Psoas muscle (tissue), 8 donors: ENCODE results near the gene CFAP97D1. TPM values are rescaled to one million over a fixed set of nuclear protein-coding genes. Genes with fewer than 3 reads are reported as not detected.

Experiments
- ATAC-seq, 4 donors: fragments of 200-7000 bp; cut with Tn5 transposase; one replicate each; pipeline ENCODE4 v1.9.1; 2020; ENCODE audit warnings: moderate library complexity in 3 of 4, mild to moderate bottlenecking in 2 of 4
- DNase-seq, 2 donors: peaks; one replicate each; pipeline ENCODE4 v3.0.0-alpha.2; 2020
- H3K27ac ChIP-seq: fragments of 200-600 bp; one replicate; pipeline ENCODE4 v1.8.0; 2022
- H3K27me3 ChIP-seq, 3 donors: fragments of 200-600 bp in 1 of 3; one replicate each; pipeline versions ENCODE4 v1.6.1 to v1.8.0; 2013 to 2022; ENCODE audit warnings: low read length in 2 of 3, mild to moderate bottlenecking in 2 of 3, moderate library complexity in 1 of 3; ENCODE audit not compliant: insufficient read depth in 3 of 3
- H3K36me3 ChIP-seq, 2 donors: fragments of 200-600 bp in 1 of 2; one replicate each; pipeline versions ENCODE4 v1.6.1 to v1.8.0; 2013 to 2022; ENCODE audit warnings: low read depth in 1 of 2, mild to moderate bottlenecking in 1 of 2, moderate library complexity in 1 of 2; ENCODE audit not compliant: insufficient read depth in 1 of 2
- H3K4me1 ChIP-seq: fragments of 200-600 bp; one replicate; pipeline ENCODE4 v1.8.0; 2022
- H3K4me3 ChIP-seq: fragments of 200-600 bp; one replicate; pipeline ENCODE4 v1.8.0; 2022; ENCODE audit warnings: mild to moderate bottlenecking
- H3K9me3 ChIP-seq: fragments of 200-600 bp; one replicate; pipeline ENCODE4 v1.8.0; 2022
- WGBS, 3 donors: extraction: QIAGEN DNeasy Blood & Tissue Kit; methylation state at CpG; one replicate each; pipeline versions ENCODE4 v1.1.6 to v1.1.7; 2013; 5-methylcytosine and 5-hydroxymethylcytosine counted together
- intact Hi-C, 2 donors: fragments of 100-400 bp; cut with DNase I; formaldehyde crosslinking; loops; one replicate each; pipeline versions ENCODE4 v1.11.0 to v1.14.2; 2022
- polyA plus RNA-seq, 3 donors: library from polyadenylated mRNA; stranded (reverse); fragments of 200-250 nt; gene quantifications; one replicate each; pipeline ENCODE4 v1.2.3, GENCODE V29; 2013
- total RNA-seq, 4 donors: library from RNA; stranded (reverse); fragmentation: NEBNext Ultra II Directional in 2 of 4; extraction: Animal tissue kit (Norgen Biotek cat#: 25700) in 2 of 4; gene quantifications; one replicate each; pipeline versions ENCODE4 v1.2.1 to v1.2.4, GENCODE V29; 2021 to 2023
- TF ChIP-seq, protein P1 (sequence below): fragments of 200-600 bp; IDR thresholded peaks from one replicate; pipeline ENCODE4 v1.8.0; 2022; ENCODE audit warnings: antibody characterized with exemption
- donor health status: healthy with polysubstance abuse.
- donor health status: DM: no; HTN: no; CAD: no; lungs with moderate emphysema.
- donor health status: Bipolar disorder and iron deficiency.
- donor health status: healthy.
- donor health status: DM: yes; HTN: yes; CAD: no.
- donor health status: DM: no; HTN: no; CAD: no.
- donor health status: DM: no; HTN: no; CAD: no.
- donor health status: DM: yes; HTN: yes; CAD: no.

Gene CFAP97D1
- total and polyA plus RNA-seq, 7 donors, result 0.01 to 0.17 TPM; not detected in 5

DNA sequence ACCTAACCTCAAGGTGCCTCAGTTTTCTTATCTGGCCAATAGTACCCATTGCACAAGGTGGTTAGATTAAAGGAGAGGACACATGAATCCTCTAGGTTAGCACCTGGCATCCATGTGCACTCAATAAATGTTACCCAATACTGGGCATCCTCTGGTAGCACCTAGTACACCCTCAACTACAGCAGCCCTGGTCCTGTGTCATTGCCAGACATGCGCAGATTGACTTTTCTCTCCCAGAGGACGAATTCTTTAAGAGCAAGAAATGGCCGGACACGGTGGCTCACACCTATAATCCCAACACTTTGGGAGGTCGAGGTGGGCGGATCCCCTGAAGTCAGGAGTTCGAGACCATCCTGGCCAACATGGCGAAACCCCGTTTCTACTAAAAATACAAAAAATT is 8.8 kb upstream of the CFAP97D1 start:
- H3K9me3 ChIP-seq, result no peaks in the 10 kb centered on the region
- DNase-seq (no peak), ATAC-seq (no peak)
- H3K4me1 ChIP-seq, result peaks cover 75% of the 10 kb centered on the region
- 78 to 91% (median 81%) methylated on average over 9 of the region's 9 CpGs for WGBS, 3 donors
- TF ChIP-seq, protein P1, sequence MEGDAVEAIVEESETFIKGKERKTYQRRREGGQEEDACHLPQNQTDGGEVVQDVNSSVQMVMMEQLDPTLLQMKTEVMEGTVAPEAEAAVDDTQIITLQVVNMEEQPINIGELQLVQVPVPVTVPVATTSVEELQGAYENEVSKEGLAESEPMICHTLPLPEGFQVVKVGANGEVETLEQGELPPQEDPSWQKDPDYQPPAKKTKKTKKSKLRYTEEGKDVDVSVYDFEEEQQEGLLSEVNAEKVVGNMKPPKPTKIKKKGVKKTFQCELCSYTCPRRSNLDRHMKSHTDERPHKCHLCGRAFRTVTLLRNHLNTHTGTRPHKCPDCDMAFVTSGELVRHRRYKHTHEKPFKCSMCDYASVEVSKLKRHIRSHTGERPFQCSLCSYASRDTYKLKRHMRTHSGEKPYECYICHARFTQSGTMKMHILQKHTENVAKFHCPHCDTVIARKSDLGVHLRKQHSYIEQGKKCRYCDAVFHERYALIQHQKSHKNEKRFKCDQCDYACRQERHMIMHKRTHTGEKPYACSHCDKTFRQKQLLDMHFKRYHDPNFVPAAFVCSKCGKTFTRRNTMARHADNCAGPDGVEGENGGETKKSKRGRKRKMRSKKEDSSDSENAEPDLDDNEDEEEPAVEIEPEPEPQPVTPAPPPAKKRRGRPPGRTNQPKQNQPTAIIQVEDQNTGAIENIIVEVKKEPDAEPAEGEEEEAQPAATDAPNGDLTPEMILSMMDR, result no peak
- H3K4me3 ChIP-seq, result no peak overlapping the region
- intact Hi-C loops, result no loop called here
- H3K27ac ChIP-seq, result peak overlapping the region; percentile 55
- no peaks in the 10 kb centered on the region for H3K27me3 ChIP-seq
- peaks cover 11 to 76% of the 10 kb centered on the region in 2 donors for H3K36me3 ChIP-seq

DNA sequence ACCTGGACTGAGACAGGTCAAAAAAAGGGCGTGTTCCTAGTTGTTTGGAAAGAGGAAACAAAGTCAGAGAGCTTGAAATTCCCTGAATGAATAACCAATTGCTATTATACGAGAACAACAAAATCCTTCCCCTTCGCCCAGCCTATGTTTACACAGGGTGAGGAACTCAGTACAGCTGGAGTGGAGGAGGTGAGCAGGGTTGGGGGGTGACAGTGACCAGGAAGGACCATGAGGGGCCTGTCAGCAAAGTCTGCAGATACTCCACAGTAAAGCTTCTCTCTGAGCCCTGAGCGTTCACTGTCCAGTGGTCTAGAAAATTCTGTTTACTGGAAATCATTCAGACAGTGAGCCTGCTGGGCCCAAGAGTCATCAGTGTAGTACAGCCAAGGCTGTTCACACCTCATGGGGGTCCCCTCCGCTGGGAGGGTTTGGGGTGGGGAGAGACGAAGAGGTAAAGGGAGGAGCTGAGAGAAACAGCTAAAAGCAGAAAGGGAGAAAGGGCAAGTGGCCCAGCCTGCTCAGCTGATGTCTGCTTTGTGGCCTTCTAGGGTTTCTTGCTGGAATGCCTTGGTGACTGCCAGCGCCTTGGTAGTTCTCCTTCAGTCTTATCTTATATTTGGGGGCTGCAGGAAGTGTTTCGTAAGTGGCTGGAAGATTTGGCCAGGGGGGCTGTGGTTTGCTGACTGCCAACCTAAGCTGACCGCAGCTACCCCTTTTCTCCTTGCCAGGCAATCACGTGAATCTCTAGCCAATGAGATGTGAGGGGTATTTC is 7.2 kb upstream of the CFAP97D1 start:
- H3K27me3 ChIP-seq, result no peaks in the 10 kb centered on the region
- peak overlapping the region; percentile 100 for H3K27ac ChIP-seq
- intact Hi-C loops, result no loop called here
- peaks cover 74% of the 10 kb centered on the region for H3K4me1 ChIP-seq
- peaks cover 7 to 62% of the 10 kb centered on the region in 2 donors for H3K36me3 ChIP-seq
- TF ChIP-seq, protein P1, result no peak
- WGBS, 3 donors, result 38 to 63% (median 45%) methylated on average over 9 to 10 of the region's 10 CpGs
- ATAC-seq (peak; percentile 15 to 62 (median 36)), DNase-seq (peak in 1 of 2 donors; percentile 69)
- peak overlapping the region; percentile 16 for H3K4me3 ChIP-seq
- H3K9me3 ChIP-seq, result no peaks in the 10 kb centered on the region

DNA sequence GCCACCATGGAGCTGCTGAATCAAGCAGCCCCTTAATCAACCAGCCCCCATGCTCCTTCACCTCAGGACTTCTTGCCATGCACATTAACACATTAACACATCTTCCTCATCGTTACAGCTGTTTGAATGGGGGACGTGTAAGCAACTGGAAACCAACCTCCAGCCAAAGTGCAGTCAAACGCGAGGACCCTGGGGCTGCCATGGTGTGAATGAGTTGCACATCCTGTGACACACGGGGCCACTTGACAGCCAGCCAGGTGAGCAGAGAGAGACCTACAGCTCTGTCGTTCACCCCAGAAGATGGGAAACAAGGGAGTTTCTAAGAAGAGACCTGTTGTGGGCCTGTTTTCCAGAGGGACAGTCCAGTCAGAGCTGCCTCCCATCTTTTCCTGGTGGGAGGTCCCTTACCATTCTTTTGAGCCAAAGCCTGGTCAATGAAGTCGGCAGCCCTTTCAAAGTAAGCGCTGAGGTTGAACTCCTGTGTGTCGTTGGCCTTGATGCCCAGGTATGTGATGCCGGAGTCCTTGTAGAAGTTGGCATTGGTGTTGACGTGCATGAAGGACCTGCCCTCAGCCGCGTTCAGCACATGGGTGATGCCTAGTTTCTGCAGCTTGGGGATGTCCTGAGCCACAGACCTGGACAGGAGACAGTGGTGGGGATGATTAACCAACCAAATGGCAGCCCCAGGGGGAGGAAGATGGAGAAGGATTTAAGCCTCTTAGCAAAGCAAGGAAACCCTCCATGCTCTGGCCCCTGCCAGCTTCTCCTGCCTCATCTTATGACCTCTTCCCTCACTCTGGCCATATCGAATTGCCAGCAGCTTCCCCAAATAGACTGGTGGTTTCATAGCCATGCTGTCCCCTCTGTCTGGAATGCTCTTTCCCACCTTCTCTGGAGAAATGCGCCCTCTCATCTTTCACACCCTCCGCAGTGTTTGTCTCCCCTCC is 5.7 kb upstream of the CFAP97D1 start:
- H3K9me3 ChIP-seq, result no peaks in the 10 kb centered on the region
- no peaks in the 10 kb centered on the region for H3K27me3 ChIP-seq
- H3K4me3 ChIP-seq, result peak overlapping the region; percentile 24
- no peak for DNase-seq
- H3K4me1 ChIP-seq, result peaks cover 66% of the 10 kb centered on the region
- H3K27ac ChIP-seq, result peak overlapping the region; percentile 100
- WGBS, 3 donors, result 43 to 71% (median 47%) methylated on average over 16 of the region's 16 CpGs
- TF ChIP-seq, protein P1, result no peak
- peaks cover 2 to 47% of the 10 kb centered on the region in 2 donors for H3K36me3 ChIP-seq
- intact Hi-C loops, result no loop called here
- ATAC-seq, result peak; percentile 43 to 53 (median 50)

DNA sequence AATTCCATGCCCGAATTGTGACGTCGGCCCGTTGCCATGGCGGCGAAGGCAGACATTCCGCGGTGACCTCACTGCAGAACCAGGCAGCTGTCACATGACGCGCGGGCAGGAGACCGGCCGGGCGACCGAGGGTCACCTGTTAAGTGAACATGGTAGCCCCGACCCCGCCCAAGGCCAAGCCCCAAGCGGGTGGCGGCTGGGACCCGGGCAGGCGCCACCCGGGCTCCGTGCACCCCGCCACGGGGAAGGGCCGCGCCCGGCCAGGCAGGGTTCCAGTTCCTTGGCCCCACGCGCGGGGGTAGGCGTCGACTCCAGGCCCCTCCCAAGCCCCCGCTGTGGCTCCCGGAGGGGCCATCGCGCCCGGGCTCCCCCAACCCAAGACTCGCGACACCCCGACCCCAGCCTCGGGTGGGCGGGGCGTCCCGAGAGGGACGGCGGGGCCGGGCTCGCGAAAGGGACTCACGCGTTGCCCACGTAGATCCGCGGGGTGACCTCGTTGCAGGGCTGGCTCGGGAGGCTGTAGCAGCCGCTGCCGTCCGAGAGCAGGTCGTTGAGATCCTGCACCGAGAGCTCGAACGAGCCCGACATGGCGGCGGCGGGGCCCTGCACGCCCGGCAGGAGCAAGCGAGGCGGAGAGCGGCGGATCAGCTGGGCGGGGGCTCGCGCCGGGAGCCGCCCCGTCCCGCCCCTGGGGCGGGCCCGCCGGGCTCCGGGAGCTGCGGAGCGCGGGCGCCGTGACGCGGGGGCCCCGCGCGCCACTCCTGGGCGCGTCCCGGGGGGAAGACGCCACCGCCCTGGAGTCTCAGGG is 1.7 kb upstream of the CFAP97D1 start, which contains the start of gene DUSP3:
Gene DUSP3 (minus strand): TSS at position 641 of the 808 bp plus-strand sequence. CDS start 53 bp downstream, at position 588.
- Histone ChIP-seq H3K9me3 (no peaks in the 10 kb centered on the region), H3K4me1 (peaks cover 44% of the 10 kb centered on the region), H3K27me3 (no peaks in the 10 kb centered on the region), H3K27ac (peak within 1 kb of the TSS; percentile 100), H3K36me3 (peaks cover 0 to 12% of the 10 kb centered on the region in 2 donors), H3K4me3 (peak within 1 kb of the TSS; percentile 98)
- peak; percentile 85 to 88 (median 86) for ATAC-seq
- TF ChIP-seq, protein P1, result no peak
- DNase-seq, result peak; percentile 96 to 98
- intact Hi-C loops, result no loop called here
- 0 to 1% (median 1%) methylated on average over 68 to 100 of the region's 100 CpGs for WGBS, 3 donors
